HCT116 (cell line): Measurements from ENCODE around the gene C1QTNF12.

Source experiments
- CTCF ChIP-seq, 3 experiments: fragments of 200-600 bp in 1 of 3; sonication (generic) in 1 of 3; IDR thresholded peaks in 2 of 3; conservative IDR thresholded peaks in 1 of 3; 2 replicates each; pipeline ENCODE4 v1.5.1; 2012 to 2017; ENCODE audit warnings: low read depth in 2 of 3, low read length in 2 of 3, antibody characterized with exemption in 1 of 3, borderline replicate concordance in 1 of 3, control low read depth in 1 of 3, mild to moderate bottlenecking in 1 of 3, mixed read lengths in 1 of 3, mixed run types in 1 of 3, moderate library complexity in 1 of 3; ENCODE audit not compliant: insufficient read depth in 1 of 3
- EZH2 ChIP-seq: fragments of 200-600 bp; sonication (generic); IDR thresholded peaks from 2 replicates; pipeline ENCODE4 v1.6.1; 2017; ENCODE audit warnings: antibody characterized with exemption, mixed run types
- JUND ChIP-seq: IDR thresholded peaks from 2 replicates; pipeline ENCODE4 v1.6.1; 2012
- POLR2A ChIP-seq: IDR thresholded peaks from 2 replicates; pipeline ENCODE4 v1.7.0; 2011; ENCODE audit warnings: borderline replicate concordance; ENCODE audit not compliant: insufficient read depth, insufficient read length; ENCODE audit errors: extremely low read depth
- POLR2AphosphoS5 ChIP-seq: IDR thresholded peaks from 2 replicates; pipeline ENCODE4 v1.6.1; 2011; ENCODE audit warnings: mild to moderate bottlenecking, low read depth, low read length, moderate library complexity
- RAD21 ChIP-seq: IDR thresholded peaks from 2 replicates; pipeline ENCODE4 v1.6.1; 2012; ENCODE audit warnings: low read depth, mild to moderate bottlenecking
- REST ChIP-seq: IDR thresholded peaks from 2 replicates; pipeline ENCODE4 v1.6.1; 2012; ENCODE audit warnings: low read depth
- SP1 ChIP-seq: IDR thresholded peaks from 2 replicates; pipeline ENCODE4 v1.6.1; 2012; ENCODE audit warnings: low read depth
- YY1 ChIP-seq: IDR thresholded peaks from 2 replicates; pipeline ENCODE4 v1.6.1; 2011; ENCODE audit warnings: low read length, low read depth, moderate library complexity, mild to moderate bottlenecking; ENCODE audit not compliant: insufficient replicate concordance; ENCODE audit errors: extremely low read depth

DNA sequence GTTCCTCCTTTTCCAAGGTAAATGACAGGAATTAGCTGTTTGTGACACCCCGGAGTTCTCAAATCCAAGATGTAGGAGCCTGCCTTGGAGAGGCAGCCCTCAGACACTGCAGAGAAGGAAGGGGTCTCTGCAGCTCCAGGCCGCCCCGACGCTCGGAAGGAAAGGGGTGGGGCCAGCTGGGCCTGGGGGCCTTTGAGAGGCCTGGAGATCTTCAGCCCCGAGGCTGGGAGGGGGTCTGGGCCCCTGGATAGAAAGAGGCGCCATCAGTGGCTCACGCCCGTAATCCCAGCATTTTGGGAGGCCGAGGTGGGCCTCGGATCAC lies 39.0 kb downstream of the C1QTNF12 start:
- TF ChIP-seq YY1: no peak
- TF ChIP-seq REST: no peak
- TF ChIP-seq POLR2AphosphoS5: no peak
- no peak for TF ChIP-seq CTCF (IDR thresholded peaks at IDR 0.05 in 2 of 3, conservative IDR thresholded peaks at IDR 0.05 in 1 of 3; ENCODE audit: borderline replicate concordance in 1 of 3, insufficient read depth in 1 of 3, low read depth in 2 of 3, low read length in 2 of 3)
- TF ChIP-seq POLR2A: no peak
- TF ChIP-seq EZH2: no peak
- TF ChIP-seq JUND: no peak
- TF ChIP-seq RAD21: no peak
- no peak for TF ChIP-seq SP1
